ENCODE results near the gene SDK1. TPM values are rescaled to one million over a fixed set of nuclear protein-coding genes. Genes with fewer than 3 reads are reported as not detected.

Gene SDK1
- total RNA-seq, 1 experiment from 2014 or later: 9.3 TPM

- no peak for ATAC-seq
These were observed 945.5 kb downstream of the SDK1 start for GRCh38 chr7:4246536-4246935.

GRCh38 chr7:4247106-4247876 is 946.2 kb downstream of the SDK1 start:
- TF ChIP-seq CBFB (CRISPR knock-in tag; IDR thresholded peaks at IDR 0.05; ENCODE audit: low read depth) (no peak), SMAD4 (CRISPR knock-in tag; IDR thresholded peaks at IDR 0.05) (no peak), ZNF138 (CRISPR knock-in tag; conservative IDR thresholded peaks at IDR 0.05) (no peak), ESRRA (CRISPR knock-in tag; IDR thresholded peaks at IDR 0.05; ENCODE audit: borderline replicate concordance) (no peak), USF1 (CRISPR knock-in tag; IDR thresholded peaks at IDR 0.05) (no peak), TEAD1 (CRISPR knock-in tag; IDR thresholded peaks at IDR 0.05) (no peak), E2F5 (CRISPR knock-in tag; IDR thresholded peaks at IDR 0.05) (no peak), RORB (CRISPR knock-in tag; IDR thresholded peaks at IDR 0.05) (no peak), ZNF671 (CRISPR knock-in tag; IDR thresholded peaks at IDR 0.05) (no peak), GABPB1 (CRISPR knock-in tag; IDR thresholded peaks at IDR 0.05) (no peak), ZSCAN18 (CRISPR knock-in tag; IDR thresholded peaks at IDR 0.05) (no peak), NR2C2 (CRISPR knock-in tag; IDR thresholded peaks at IDR 0.05) (no peak), MXD4 (CRISPR knock-in tag; IDR thresholded peaks at IDR 0.05; ENCODE audit: borderline replicate concordance) (no peak), AFF4 (CRISPR knock-in tag; IDR thresholded peaks at IDR 0.05; ENCODE audit: borderline replicate concordance) (no peak)
- H3K4me3 Mint-ChIP-seq: no peak overlapping the region
- ChIA-PET CTCF (interaction anchor here (0.8 kb wide), 1 partner anchor 15 kb away, joined by 3 read pairs; no protein-coding TSS in a partner anchor), POLR2A (no interaction called here)
- H3K36me3 Mint-ChIP-seq: peaks cover 31% of the 10 kb centered on the region
- no peak overlapping the region for H3K27ac Mint-ChIP-seq
- DNase-seq (ENCODE audit: low spot score) (no peak), ATAC-seq (no peak)
- peaks cover 32% of the 10 kb centered on the region for H3K9me3 Mint-ChIP-seq
- H3K4me1 Mint-ChIP-seq: peaks cover 15% of the 10 kb centered on the region
- H3K27me3 Mint-ChIP-seq (ENCODE audit: low read depth): no peaks in the 10 kb centered on the region; the same call in 1 of the 2 replicates

More at GRCh38 chr7:4246536-4246935, 945.5 kb downstream of the SDK1 start:
- no peak for DNase-seq (ENCODE audit: low spot score)
- no peaks in the 10 kb centered on the region; the same call in 1 of the 2 replicates for H3K27me3 Mint-ChIP-seq (ENCODE audit: low read depth)
- TF ChIP-seq NR1H2 (CRISPR knock-in tag; IDR thresholded peaks at IDR 0.05): no peak
- no peak for TF ChIP-seq TEAD1 (CRISPR knock-in tag; IDR thresholded peaks at IDR 0.05)
- TF ChIP-seq CREM (CRISPR knock-in tag; IDR thresholded peaks at IDR 0.05): no peak
- TF ChIP-seq GABPB1 (CRISPR knock-in tag; IDR thresholded peaks at IDR 0.05): no peak
- no peak for TF ChIP-seq ZNF219 (CRISPR knock-in tag; IDR thresholded peaks at IDR 0.05; ENCODE audit: borderline replicate concordance)
- TF ChIP-seq PRDM15 (CRISPR knock-in tag; IDR thresholded peaks at IDR 0.05): no peak
- TF ChIP-seq NR3C1 (CRISPR knock-in tag; conservative IDR thresholded peaks at IDR 0.05; ENCODE audit: low read depth): no peak
- TF ChIP-seq ZNF232 (CRISPR knock-in tag; IDR thresholded peaks at IDR 0.05): no peak
- TF ChIP-seq ATF1 (CRISPR knock-in tag; IDR thresholded peaks at IDR 0.05): no peak
- TF ChIP-seq IRF1 (CRISPR knock-in tag; IDR thresholded peaks at IDR 0.05): no peak
- H3K4me1 Mint-ChIP-seq: peaks cover 22% of the 10 kb centered on the region
- H3K27ac Mint-ChIP-seq: no peak overlapping the region
- peaks cover 28% of the 10 kb centered on the region for H3K36me3 Mint-ChIP-seq
- peaks cover 29% of the 10 kb centered on the region for H3K9me3 Mint-ChIP-seq
- ChIA-PET POLR2A (no interaction called here), CTCF (interaction anchor here (1.1 kb wide), 1 partner anchor 20 kb away, joined by 3 read pairs; no protein-coding TSS in a partner anchor)
- H3K4me3 Mint-ChIP-seq: no peak overlapping the region

All from WTC11 (cell line).